ENCODE data around the gene NF2. TPM values are rescaled to one million over a fixed set of nuclear protein-coding genes. Genes with fewer than 3 reads are reported as not detected.

Gene NF2
- total RNA-seq = 34.0 and 37.1 TPM in 2 replicates

GRCh38 chr22:29603358-29604075, at the start of gene NF2:
NF2 (plus strand) TSS chr22:29603633; CDS start chr22:29603999, 366 bp downstream.

DNA sequence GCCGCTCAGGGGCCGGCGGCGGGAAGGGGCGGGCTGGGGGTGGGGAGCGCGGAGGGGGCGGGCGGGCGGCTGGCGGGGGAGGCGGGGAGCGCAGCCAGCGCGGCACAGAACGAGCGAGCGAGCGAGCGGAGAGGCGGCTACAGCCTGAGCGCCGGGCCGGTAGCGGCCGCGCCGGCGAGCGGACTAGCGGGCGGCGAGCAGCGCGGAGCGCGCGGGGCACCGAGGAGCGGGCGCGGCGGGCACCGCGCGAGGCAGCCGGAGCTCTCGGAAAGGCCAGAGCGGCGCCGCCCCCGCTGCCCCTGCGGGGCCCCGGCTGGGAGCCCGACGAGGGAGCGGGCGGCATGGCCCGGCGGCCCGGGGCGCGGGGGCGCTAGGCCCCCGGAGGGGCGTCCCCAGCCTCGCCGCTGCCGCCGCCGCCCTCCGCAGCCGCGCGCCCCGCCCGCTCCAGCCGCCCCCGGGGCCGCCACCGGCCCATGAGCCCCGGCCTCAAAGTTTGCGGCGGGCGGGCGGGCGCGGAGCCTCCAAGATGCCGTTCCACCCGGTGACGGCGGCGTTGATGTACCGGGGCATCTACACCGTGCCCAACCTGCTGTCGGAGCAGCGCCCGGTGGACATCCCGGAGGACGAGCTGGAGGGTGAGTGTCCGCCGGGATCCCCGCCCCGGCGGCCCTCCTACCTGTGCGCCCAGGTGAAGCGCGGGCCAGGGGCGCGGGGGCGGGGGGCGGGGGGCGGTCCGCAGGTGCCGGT, 116.6 kb downstream of the NF2 start, which contains the start of gene CABP7:
Gene CABP7 (plus strand): TSS at position 105 of the 747 bp plus-strand sequence. CDS start 422 bp downstream, at position 527.

Other genes starting within 250 kb of the NF2 start
- 147 and 189 TPM in 2 replicates for gene AP1B1, start 215.1 kb upstream of the NF2 start, total RNA-seq
- gene RFPL1, start 165.1 kb upstream of the NF2 start, total RNA-seq = under 0.01 and 0.09 TPM in 2 replicates
- 0.09 and 0.11 TPM in 2 replicates for gene NEFH, start 123.4 kb upstream of the NF2 start, total RNA-seq
- 28.8 and 37.9 TPM in 2 replicates for gene THOC5, start 49.9 kb upstream of the NF2 start, total RNA-seq
- gene NIPSNAP1, start 22.5 kb upstream of the NF2 start, total RNA-seq = 25.2 and 26.4 TPM in 2 replicates
- gene CABP7, start 116.4 kb downstream of the NF2 start, total RNA-seq = not detected in 2 replicates
- gene ZMAT5, start 163.4 kb downstream of the NF2 start, total RNA-seq = 15.1 and 15.6 TPM in 2 replicates
- 59.5 and 62.0 TPM in 2 replicates for gene UQCR10, start 163.7 kb downstream of the NF2 start, total RNA-seq
- gene ASCC2, start 234.6 kb downstream of the NF2 start, total RNA-seq = 16.4 and 20.3 TPM in 2 replicates